WTC11 (cell line): ENCODE results near the gene COL11A1. TPM values are rescaled to one million over a fixed set of nuclear protein-coding genes. Genes with fewer than 3 reads are reported as not detected.

Experiments used
- ATAC-seq: fragments of 200-7000 bp; cut with Tn5 transposase; 2 replicates; pipeline ENCODE4 v1.10.0; 2021; ENCODE audit warnings: mild to moderate bottlenecking, moderate library complexity
- CTCF ChIA-PET: fragments of 300-600 bp; sonication (Branson Sonifier 250); formaldehyde crosslinking; loops from one replicate; lab custom pipeline; 2021; ENCODE audit warnings: antibody characterized with exemption; lab: Charles Lee
- POLR2A ChIA-PET: fragments of 350-600 bp; sonication (Branson Sonifier 250); formaldehyde crosslinking; loops from one replicate; lab custom pipeline; 2021; ENCODE audit warnings: antibody characterized with exemption; lab: Charles Lee
- DNase-seq: peaks from one replicate; pipeline ENCODE4 v3.0.0; 2021; ENCODE audit warnings: low spot score
- H3K27ac Mint-ChIP-seq: 2 replicates; pipeline ENCODE4 v1.8.0; 2021; ENCODE audit warnings: mixed read lengths
- H3K27me3 Mint-ChIP-seq: 2 replicates; pipeline ENCODE4 v1.8.0; 2021; ENCODE audit warnings: low read depth, mild to moderate bottlenecking, moderate library complexity, mixed read lengths
- H3K36me3 Mint-ChIP-seq: 2 replicates; pipeline ENCODE4 v1.8.0; 2021; ENCODE audit warnings: mixed read lengths
- H3K4me1 Mint-ChIP-seq: 2 replicates; pipeline ENCODE4 v1.8.0; 2022; ENCODE audit warnings: mixed read lengths
- H3K4me3 Mint-ChIP-seq: 2 replicates; pipeline ENCODE4 v1.8.0; 2021; ENCODE audit warnings: mild to moderate bottlenecking, moderate library complexity, mixed read lengths
- H3K9me3 Mint-ChIP-seq: 2 replicates; pipeline ENCODE4 v1.8.0; 2021; ENCODE audit warnings: mixed read lengths
- ATF3 ChIP-seq: sonication (generic); formaldehyde crosslinking; conservative IDR thresholded peaks from 2 replicates; pipeline ENCODE4 v1.8.1; 2022; ENCODE audit warnings: mild to moderate bottlenecking, missing genetic modification reagents
- E2F5 ChIP-seq: sonication (generic); formaldehyde crosslinking; IDR thresholded peaks from 2 replicates; pipeline ENCODE4 v1.8.1; 2022; ENCODE audit warnings: mild to moderate bottlenecking, moderate library complexity, missing genetic modification reagents
- FOXP4 ChIP-seq: sonication (generic); formaldehyde crosslinking; IDR thresholded peaks from 2 replicates; pipeline ENCODE4 v1.8.0; 2022; ENCODE audit warnings: mild to moderate bottlenecking, missing genetic modification reagents
- GRHL2 ChIP-seq: fragments of 250-450 bp; sonication (Bioruptor Pico); IDR thresholded peaks from 2 replicates; pipeline ENCODE4 v1.8.0; 2022; ENCODE audit warnings: mild to moderate bottlenecking, moderate library complexity; ENCODE audit not compliant: insufficient replicate concordance, severe bottlenecking
- IRF2 ChIP-seq: sonication (generic); formaldehyde crosslinking; IDR thresholded peaks from 2 replicates; pipeline ENCODE4 v1.8.0; 2022; ENCODE audit warnings: low read depth, missing genetic modification reagents, borderline replicate concordance
- OVOL2 ChIP-seq: fragments of 250-450 bp; sonication (Bioruptor Pico); IDR thresholded peaks from 2 replicates; pipeline ENCODE4 v1.9.0; 2021; ENCODE audit warnings: mild to moderate bottlenecking, borderline replicate concordance
- PRDM15 ChIP-seq: sonication (generic); formaldehyde crosslinking; IDR thresholded peaks from 2 replicates; pipeline ENCODE4 v1.8.0; 2022; ENCODE audit warnings: missing genetic modification reagents
- RORB ChIP-seq: fragments of 250-450 bp; sonication (Bioruptor Pico); IDR thresholded peaks from 2 replicates; pipeline ENCODE4 v1.9.0; 2021; ENCODE audit warnings: mild to moderate bottlenecking
- SMAD3 ChIP-seq: sonication (generic); formaldehyde crosslinking; IDR thresholded peaks from 2 replicates; pipeline ENCODE4 v1.8.0; 2022; ENCODE audit warnings: missing genetic modification reagents, mild to moderate bottlenecking, borderline replicate concordance
- SOX15 ChIP-seq: fragments of 250-450 bp; sonication (Bioruptor Pico); IDR thresholded peaks from 2 replicates; pipeline ENCODE4 v1.9.0; 2021; ENCODE audit warnings: mild to moderate bottlenecking
- TEAD1 ChIP-seq: sonication (generic); formaldehyde crosslinking; IDR thresholded peaks from 2 replicates; pipeline ENCODE4 v1.8.0; 2022; ENCODE audit warnings: mild to moderate bottlenecking, missing genetic modification reagents
- TEAD4 ChIP-seq: sonication (generic); formaldehyde crosslinking; IDR thresholded peaks from 2 replicates; pipeline ENCODE4 v1.8.0; 2022; ENCODE audit warnings: mild to moderate bottlenecking, missing genetic modification reagents
- ZBTB43 ChIP-seq: sonication (generic); formaldehyde crosslinking; IDR thresholded peaks from 2 replicates; pipeline ENCODE4 v1.8.1; 2023; ENCODE audit warnings: mild to moderate bottlenecking, missing genetic modification reagents
- ZNF138 ChIP-seq: sonication (generic); formaldehyde crosslinking; conservative IDR thresholded peaks from 2 replicates; pipeline ENCODE4 v1.8.1; 2022; ENCODE audit warnings: mild to moderate bottlenecking, moderate library complexity, missing genetic modification reagents
- ZNF232 ChIP-seq: sonication (generic); formaldehyde crosslinking; IDR thresholded peaks from 2 replicates; pipeline ENCODE4 v1.8.0; 2022; ENCODE audit warnings: mild to moderate bottlenecking, missing genetic modification reagents
- ZNF416 ChIP-seq: fragments of 250-450 bp; sonication (Bioruptor Pico); IDR thresholded peaks from 2 replicates; pipeline ENCODE4 v1.9.0; 2021; ENCODE audit warnings: mild to moderate bottlenecking, inconsistent platforms
- ZNF532 ChIP-seq: fragments of 250-450 bp; sonication (Bioruptor Pico); IDR thresholded peaks from 2 replicates; pipeline ENCODE4 v1.9.0; 2021; ENCODE audit warnings: mild to moderate bottlenecking, borderline replicate concordance
- ZSCAN18 ChIP-seq: fragments of 250-450 bp; sonication (Bioruptor Pico); IDR thresholded peaks from 2 replicates; pipeline ENCODE4 v2.1.2; 2022; ENCODE audit warnings: mild to moderate bottlenecking, moderate library complexity
- total RNA-seq: library from RNA; stranded (reverse); gene quantifications from 3 replicates; pipeline ENCODE4 v1.2.3, GENCODE V29; 2021

Gene COL11A1
- total RNA-seq, 1 experiment from 2014 or later = 13.1 TPM

- no peak for DNase-seq
- CTCF ChIA-PET = no interaction called here
- no peak for TF ChIP-seq ZSCAN18
- no peak for TF ChIP-seq GRHL2 (CRISPR knock-in tag)
- no peak for TF ChIP-seq TEAD4 (CRISPR knock-in tag)
- no peak for TF ChIP-seq E2F5 (CRISPR knock-in tag)
- no peak for TF ChIP-seq ZNF532 (CRISPR knock-in tag)
- TF ChIP-seq ATF3 (CRISPR knock-in tag) = no peak
- TF ChIP-seq ZNF138 = no peak
- TF ChIP-seq IRF2 (CRISPR knock-in tag) = no peak
- no peak for TF ChIP-seq PRDM15
- no peak for TF ChIP-seq FOXP4
- TF ChIP-seq TEAD1 (CRISPR knock-in tag) = no peak
- no peak for TF ChIP-seq ZNF232 (CRISPR knock-in tag)
- TF ChIP-seq RORB = no peak
- TF ChIP-seq OVOL2 (CRISPR knock-in tag) = no peak
- no peak for TF ChIP-seq SOX15 (CRISPR knock-in tag)
- TF ChIP-seq ZNF416 (CRISPR knock-in tag) = no peak
- no peak for TF ChIP-seq ZBTB43 (CRISPR knock-in tag)
- TF ChIP-seq SMAD3 (CRISPR knock-in tag) = no peak
- POLR2A ChIA-PET = no interaction called here
- Mint-ChIP-seq H3K9me3 (no peaks in the 10 kb centered on the region), H3K27ac (no peak overlapping the region), H3K4me3 (no peak overlapping the region), H3K36me3 (no peaks in the 10 kb centered on the region), H3K4me1 (peaks cover 32% of the 10 kb centered on the region), H3K27me3 (no peaks in the 10 kb centered on the region)
- ATAC-seq = no peak
Observed at GRCh38 chr1:102886638-102887037, 221.7 kb downstream of the COL11A1 start.
